PC-3 (cell line): Measurements from ENCODE around the gene PRDM4.
"Not testable (repeated sequence)": the region's sequence is repeated elsewhere in the genome, so short reads cannot be mapped to it uniquely, and the experiment has no call there.

Experiments
- CTCF ChIP-seq: fragments of 300-600 bp; sonication (generic); conservative IDR thresholded peaks from 2 replicates; pipeline ENCODE4 v1.5.1; 2017; ENCODE audit warnings: antibody characterized with exemption, low read depth, mild to moderate bottlenecking, low read length
- EZH2phosphoT487 ChIP-seq: fragments of 300-600 bp; sonication (generic); IDR thresholded peaks from 2 replicates; pipeline ENCODE4 v1.6.1; 2018; ENCODE audit warnings: mild to moderate bottlenecking, antibody characterized with exemption, low read length, borderline replicate concordance

GRCh38 chr12:107695772-107696171, 65.2 kb downstream of the PRDM4 start:
- peak; percentile 63 for TF ChIP-seq CTCF
- not testable (repeated sequence) for TF ChIP-seq EZH2phosphoT487
